ENCODE results near the gene MAP4. TPM values are rescaled to one million over a fixed set of nuclear protein-coding genes. Genes with fewer than 3 reads are reported as not detected.

The MAP4 gene
- total and polyA plus RNA-seq, 2 of the 13 experiments (the other 11 are each of a cell fraction or from before 2014, with no cell fraction given) = 33.1 to 38.7 TPM

- no peak overlapping the region for H3K4me2 ChIP-seq (ENCODE audit: low read depth, low read length)
- no peak overlapping the region for H2AFZ ChIP-seq (ENCODE audit: low read length)
- CTCF ChIA-PET (ENCODE audit: low intra/inter-chr PET ratio, low total read pairs) = no interaction called here
- TF ChIP-seq TGIF2 (CRISPR knock-in tag; IDR thresholded peaks at IDR 0.05) (no peak), ZNF572 (CRISPR knock-in tag; IDR thresholded peaks at IDR 0.05) (no peak), SPEN (CRISPR knock-in tag; IDR thresholded peaks at IDR 0.05; ENCODE audit: low read depth) (no peak), HOXD1 (CRISPR knock-in tag; IDR thresholded peaks at IDR 0.05) (no peak), ZBTB34 (CRISPR knock-in tag; IDR thresholded peaks at IDR 0.05) (no peak), ZNF12 (CRISPR knock-in tag; IDR thresholded peaks at IDR 0.05) (no peak), NFRKB (IDR thresholded peaks at IDR 0.05) (no peak), SIX1 (CRISPR knock-in tag; IDR thresholded peaks at IDR 0.05; ENCODE audit: borderline replicate concordance) (no peak), KDM5A (IDR thresholded peaks at IDR 0.05; ENCODE audit: borderline replicate concordance, low read length) (no peak), MYC (CRISPR knock-in tag; IDR thresholded peaks at IDR 0.05; ENCODE audit: borderline replicate concordance) (no peak), KMT2A (CRISPR knock-in tag; IDR thresholded peaks at IDR 0.05) (no peak), CHD4 (IDR thresholded peaks at IDR 0.05; ENCODE audit: borderline replicate concordance, low read length) (no peak), NCOR1 (IDR thresholded peaks at IDR 0.05; ENCODE audit: borderline replicate concordance, low read length) (no peak), ERF (CRISPR knock-in tag; IDR thresholded peaks at IDR 0.05) (no peak), ZNF816 (CRISPR knock-in tag; IDR thresholded peaks at IDR 0.05; ENCODE audit: borderline replicate concordance) (no peak), ESRRA (CRISPR knock-in tag; IDR thresholded peaks at IDR 0.05; ENCODE audit: low read depth) (no peak)
- TF ChIP-seq, protein P1, sequence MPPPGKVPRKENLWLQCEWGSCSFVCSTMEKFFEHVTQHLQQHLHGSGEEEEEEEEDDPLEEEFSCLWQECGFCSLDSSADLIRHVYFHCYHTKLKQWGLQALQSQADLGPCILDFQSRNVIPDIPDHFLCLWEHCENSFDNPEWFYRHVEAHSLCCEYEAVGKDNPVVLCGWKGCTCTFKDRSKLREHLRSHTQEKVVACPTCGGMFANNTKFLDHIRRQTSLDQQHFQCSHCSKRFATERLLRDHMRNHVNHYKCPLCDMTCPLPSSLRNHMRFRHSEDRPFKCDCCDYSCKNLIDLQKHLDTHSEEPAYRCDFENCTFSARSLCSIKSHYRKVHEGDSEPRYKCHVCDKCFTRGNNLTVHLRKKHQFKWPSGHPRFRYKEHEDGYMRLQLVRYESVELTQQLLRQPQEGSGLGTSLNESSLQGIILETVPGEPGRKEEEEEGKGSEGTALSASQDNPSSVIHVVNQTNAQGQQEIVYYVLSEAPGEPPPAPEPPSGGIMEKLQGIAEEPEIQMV (CRISPR knock-in tag; IDR thresholded peaks at IDR 0.05; ENCODE audit: low read depth) = no peak
- TF ChIP-seq, protein P2, sequence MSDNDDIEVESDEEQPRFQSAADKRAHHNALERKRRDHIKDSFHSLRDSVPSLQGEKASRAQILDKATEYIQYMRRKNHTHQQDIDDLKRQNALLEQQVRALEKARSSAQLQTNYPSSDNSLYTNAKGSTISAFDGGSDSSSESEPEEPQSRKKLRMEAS (IDR thresholded peaks at IDR 0.05) = no peak
- no peak overlapping the region for H3K4me3 ChIP-seq (replicated peaks in 1 of 3; ENCODE audit: insufficient read depth in 1 of 3, low read depth in 2 of 3, low read length in 3 of 3)
- intact Hi-C loops (cut with micrococcal nuclease; ENCODE audit: unreplicated experiment) (no loop called here), in situ Hi-C loops (cut with HindIII; ENCODE audit: extremely low pct_ligation_motif_present, low pct_unique_long_range_greater_than_20kb) (no loop called here)
- no peak overlapping the region for H3K9ac ChIP-seq (ENCODE audit: insufficient read depth, low read depth, low read length)
- BruUV-seq (replicated peaks) = no TSS peak
- ATAC-seq (no peak), DNase-seq (ENCODE audit: low spot score) (no peak), FAIRE-seq (no peak)
- H3K36me3 ChIP-seq (replicated peaks in 1 of 2; ENCODE audit: control insufficient read depth in 1 of 2, insufficient read depth in 2 of 2, low read length in 2 of 2) = peaks cover 0 to 21% of the 10 kb centered on the region in 2 experiments; a peak in 1 of 5 replicates
- H3K79me2 ChIP-seq (ENCODE audit: insufficient read depth, low read length) = peaks cover 8% of the 10 kb centered on the region
- H3K27me3 ChIP-seq (ENCODE audit: control insufficient read depth in 1 of 2, insufficient read depth in 2 of 2, low read length in 2 of 2) = no peaks in the 10 kb centered on the region
- H3K4me1 ChIP-seq (ENCODE audit: insufficient read depth, low read length) = no peaks in the 10 kb centered on the region
- 97% methylated on average over 2 of the region's 2 CpGs for whole genome bisulfite sequencing (ENCODE audit: low lambda C conversion rate)
- H3K27ac ChIP-seq (ENCODE audit: extremely low read length, insufficient read depth, low read length) = no peak overlapping the region
- POLR2A ChIA-PET = no interaction called here
- H4K20me1 ChIP-seq (ENCODE audit: insufficient read depth, low read length) = no peaks in the 10 kb centered on the region
- H3K9me3 ChIP-seq (ENCODE audit: low read length) = no peaks in the 10 kb centered on the region
Measured at GRCh38 chr3:47980795-47981194, 35.4 kb downstream of the MAP4 start.
